Tibial artery (tissue), 4 donors: ENCODE results near the gene CRKL.

ENCODE experiments used
- DNase-seq, 2 donors: peaks; one replicate each; pipeline ENCODE4 v3.0.0-alpha.2; 2019
- H3K27ac ChIP-seq, 2 donors: fragments of 200-600 bp; sonication (generic) in 1 of 2; 1 replicate in 1 of 2; 2 replicates in 1 of 2; pipeline ENCODE4 v1.5.1; 2018 to 2019; ENCODE audit warnings: mild to moderate bottlenecking in 1 of 2
- H3K27me3 ChIP-seq, 2 donors: fragments of 200-600 bp; sonication (generic) in 1 of 2; one replicate each; pipeline versions ENCODE4 v1.5.1 to v1.6.0; 2016 to 2019
- H3K36me3 ChIP-seq, 3 donors: fragments of 200-600 bp; sonication (generic) in 2 of 3; one replicate each; pipeline ENCODE4 v1.5.1; 2016 to 2019; ENCODE audit warnings: mild to moderate bottlenecking in 2 of 3
- H3K4me1 ChIP-seq, 4 donors: fragments of 200-600 bp; sonication (generic) in 2 of 4; 1 replicate in 3 of 4; 2 replicates in 1 of 4; pipeline ENCODE4 v1.5.1; 2016 to 2019
- H3K4me3 ChIP-seq, 2 donors: fragments of 200-600 bp; sonication (generic) in 1 of 2; 1 replicate in 1 of 2; 2 replicates in 1 of 2; pipeline ENCODE4 v1.5.1; 2018 to 2019; ENCODE audit warnings: mild to moderate bottlenecking in 2 of 2
- H3K9me3 ChIP-seq, 3 donors: fragments of 200-600 bp; sonication (generic) in 1 of 3; one replicate each; pipeline ENCODE4 v1.5.1; 2016 to 2019
- CTCF ChIP-seq, 2 experiments: fragments of 200-600 bp in 1 of 2; fragments of 450-650 bp in 1 of 2; IDR thresholded peaks; one replicate each; pipeline ENCODE4 v1.5.1; 2017 to 2019; ENCODE audit warnings: antibody characterized with exemption in 2 of 2, mild to moderate bottlenecking in 1 of 2, moderate library complexity in 1 of 2
- intact Hi-C: fragments of 100-400 bp; cut with DNase I; formaldehyde crosslinking; loops from one replicate; pipeline ENCODE4 v1.15.0; 2023; ENCODE audit warnings: low total_unique reads

CRKL gene

GRCh38 chr22:20916916-20917810 lies at the start of gene CRKL:
Gene CRKL (plus strand): TSS chr22:20917407. CDS start chr22:20917935, 528 bp downstream.
- peak; percentile 93 to 95 for TF ChIP-seq CTCF (IDR thresholded peaks at IDR 0.05)
- Histone ChIP-seq H3K27ac (peak within 1 kb of the TSS; percentile 97), H3K36me3 (no peaks in the 10 kb centered on the region), H3K4me1 (peaks cover 0 to 34% (median 21%) of the 10 kb centered on the region in 4 donors), H3K4me3 (peak within 1 kb of the TSS; percentile 97 to 98), H3K27me3 (no peaks in the 10 kb centered on the region), H3K9me3 (no peaks in the 10 kb centered on the region)
- peak; percentile 95 to 98 for DNase-seq
- intact Hi-C loops: loop anchor here (2.0 to 5.0 kb wide), 2 partner anchors 58 to 80 kb away; partner anchors contain the start of genes PI4KA and SNAP29

- intact Hi-C loops: no loop called here
- peak overlapping the region; percentile 13 to 33 for H3K27ac ChIP-seq
- H3K4me3 ChIP-seq: no peak overlapping the region
- peaks cover 0 to 8% (median 2%) of the 10 kb centered on the region in 4 donors for H3K4me1 ChIP-seq
- TF ChIP-seq CTCF (IDR thresholded peaks at IDR 0.05): no peak
- DNase-seq: no peak
- peaks cover 14 to 61% (median 17%) of the 10 kb centered on the region in 3 donors for H3K36me3 ChIP-seq
- H3K27me3 ChIP-seq: no peaks in the 10 kb centered on the region
- no peaks in the 10 kb centered on the region for H3K9me3 ChIP-seq
Observed at GRCh38 chr22:20868025-20868962, 48.9 kb upstream of the CRKL start.

- Histone ChIP-seq H3K4me1 (peaks cover 0 to 8% (median 2%) of the 10 kb centered on the region in 4 donors), H3K27me3 (no peaks in the 10 kb centered on the region), H3K4me3 (no peak overlapping the region), H3K9me3 (no peaks in the 10 kb centered on the region), H3K27ac (no peak overlapping the region), H3K36me3 (peaks cover 18 to 59% (median 19%) of the 10 kb centered on the region in 3 donors)
- intact Hi-C loops: no loop called here
- TF ChIP-seq CTCF (IDR thresholded peaks at IDR 0.05): no peak
- DNase-seq: no peak
Observed at GRCh38 chr22:20869234-20869633, 48.0 kb upstream of the CRKL start.

- intact Hi-C loops: no loop called here
- no peak for TF ChIP-seq CTCF (IDR thresholded peaks at IDR 0.05)
- Histone ChIP-seq H3K4me1 (no peaks in the 10 kb centered on the region), H3K27me3 (no peaks in the 10 kb centered on the region), H3K9me3 (no peaks in the 10 kb centered on the region), H3K27ac (no peak overlapping the region), H3K4me3 (no peak overlapping the region), H3K36me3 (peaks cover 23 to 81% (median 42%) of the 10 kb centered on the region in 3 donors)
- DNase-seq: no peak
Observed at GRCh38 chr22:20873214-20873613, 44.0 kb upstream of the CRKL start.

GRCh38 chr22:20875296-20875695 lies 41.9 kb upstream of the CRKL start:
- no peak overlapping the region for H3K27ac ChIP-seq
- no peaks in the 10 kb centered on the region for H3K4me1 ChIP-seq
- no peaks in the 10 kb centered on the region for H3K9me3 ChIP-seq
- no peak for TF ChIP-seq CTCF (IDR thresholded peaks at IDR 0.05)
- no peak for DNase-seq
- no peak overlapping the region for H3K4me3 ChIP-seq
- intact Hi-C loops: no loop called here
- H3K36me3 ChIP-seq: peaks cover 18 to 66% (median 41%) of the 10 kb centered on the region in 3 donors
- no peaks in the 10 kb centered on the region for H3K27me3 ChIP-seq
